ENCODE results near the gene DUSP9.
"Not testable (repeated sequence)": the region's sequence is repeated elsewhere in the genome, so short reads cannot be mapped to it uniquely, and the experiment has no call there.

Gene DUSP9

GRCh38 chrX:153692611-153693156 lies 45.7 kb downstream of the DUSP9 start:
- DNase-seq (ENCODE audit: low read depth in 2 of 2) = no peak

DNA sequence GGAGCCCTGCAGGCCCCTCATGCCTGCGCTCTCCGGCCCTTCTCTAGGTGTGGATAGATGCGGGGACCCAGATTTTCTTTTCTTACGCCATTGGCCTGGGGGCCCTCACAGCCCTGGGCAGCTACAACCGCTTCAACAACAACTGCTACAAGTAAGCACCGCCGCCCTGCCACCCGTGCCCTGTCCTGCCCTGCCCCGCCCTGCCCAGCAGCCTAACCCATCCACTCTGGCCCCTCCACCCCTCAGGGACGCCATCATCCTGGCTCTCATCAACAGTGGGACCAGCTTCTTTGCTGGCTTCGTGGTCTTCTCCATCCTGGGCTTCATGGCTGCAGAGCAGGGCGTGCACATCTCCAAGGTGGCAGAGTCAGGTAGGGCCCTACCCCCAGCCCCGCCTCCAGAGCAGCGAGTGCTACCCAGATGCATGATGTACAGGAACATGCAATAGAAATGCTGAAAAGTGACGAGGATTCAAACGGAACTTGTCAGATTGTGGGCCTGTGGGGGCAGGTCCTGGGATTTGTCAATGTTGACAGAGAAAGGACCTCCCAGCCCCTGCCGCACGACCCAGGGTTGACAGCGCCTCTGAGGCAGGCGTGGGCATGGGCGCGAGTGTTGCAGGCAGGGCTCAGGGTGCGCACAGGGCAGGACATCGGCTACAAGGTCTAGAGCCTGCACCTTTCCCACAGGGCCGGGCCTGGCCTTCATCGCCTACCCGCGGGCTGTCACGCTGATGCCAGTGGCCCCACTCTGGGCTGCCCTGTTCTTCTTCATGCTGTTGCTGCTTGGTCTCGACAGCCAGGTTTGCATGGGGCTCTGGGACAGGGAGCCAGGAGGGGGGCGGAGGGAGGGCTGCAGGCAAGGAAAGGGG lies 46.4 kb downstream of the DUSP9 start:
- DNase-seq (ENCODE audit: low read depth in 2 of 2) = no peak

DNA sequence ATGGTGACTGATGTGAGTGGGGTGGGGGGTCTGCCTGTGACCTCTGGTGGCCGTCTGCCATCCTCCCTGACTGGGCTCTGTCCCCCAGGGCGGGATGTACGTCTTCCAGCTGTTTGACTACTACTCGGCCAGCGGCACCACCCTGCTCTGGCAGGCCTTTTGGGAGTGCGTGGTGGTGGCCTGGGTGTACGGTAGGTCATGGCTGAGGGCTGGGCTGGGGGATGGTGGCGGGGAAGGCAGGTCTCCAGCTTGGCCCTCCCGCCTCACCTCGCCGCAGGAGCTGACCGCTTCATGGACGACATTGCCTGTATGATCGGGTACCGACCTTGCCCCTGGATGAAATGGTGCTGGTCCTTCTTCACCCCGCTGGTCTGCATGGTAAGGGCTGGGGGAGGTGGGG lies 47.3 kb downstream of the DUSP9 start:
- DNase-seq (ENCODE audit: low read depth in 2 of 2) = not testable (repeated sequence)

DNA sequence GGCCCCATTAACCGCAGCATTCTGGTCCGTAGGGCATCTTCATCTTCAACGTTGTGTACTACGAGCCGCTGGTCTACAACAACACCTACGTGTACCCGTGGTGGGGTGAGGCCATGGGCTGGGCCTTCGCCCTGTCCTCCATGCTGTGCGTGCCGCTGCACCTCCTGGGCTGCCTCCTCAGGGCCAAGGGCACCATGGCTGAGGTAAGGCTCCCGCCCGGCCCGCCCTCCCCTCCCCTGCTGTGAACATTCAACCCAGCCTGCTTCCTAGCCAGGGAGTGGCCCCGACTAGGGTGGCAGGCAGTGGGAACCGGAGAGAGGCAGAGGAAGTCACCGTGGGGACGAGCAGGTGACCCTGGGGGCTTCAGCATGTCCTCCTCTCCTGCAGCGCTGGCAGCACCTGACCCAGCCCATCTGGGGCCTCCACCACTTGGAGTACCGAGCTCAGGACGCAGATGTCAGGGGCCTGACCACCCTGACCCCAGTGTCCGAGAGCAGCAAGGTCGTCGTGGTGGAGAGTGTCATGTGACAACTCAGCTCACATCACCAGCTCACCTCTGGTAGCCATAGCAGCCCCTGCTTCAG lies 47.8 kb downstream of the DUSP9 start:
- no peak for DNase-seq (ENCODE audit: low read depth in 2 of 2)

GRCh38 chrX:153696100-153696499 lies 49.1 kb downstream of the DUSP9 start:
- no peak for DNase-seq (ENCODE audit: low read depth in 2 of 2)

DNA sequence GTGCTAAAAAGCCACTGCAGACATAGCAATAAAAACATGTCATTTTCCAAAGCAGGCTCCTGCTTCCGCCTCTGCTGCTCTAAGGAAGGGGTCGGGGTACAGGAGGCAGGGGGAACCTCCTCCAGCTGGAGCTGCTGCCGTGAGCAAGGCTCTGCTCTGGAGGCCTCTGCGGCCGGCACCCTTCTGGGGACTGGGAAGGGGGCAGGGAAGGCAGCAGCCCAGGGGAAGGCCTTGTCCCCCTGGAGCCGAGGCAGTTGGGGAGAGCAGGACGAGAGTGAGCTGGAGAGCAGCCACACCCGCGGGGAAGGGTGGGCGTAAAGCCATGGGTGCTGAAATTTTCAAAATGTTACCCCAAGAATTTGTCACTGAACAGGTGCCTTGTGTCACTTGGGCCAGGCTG lies 49.5 kb downstream of the DUSP9 start:
- DNase-seq (ENCODE audit: low read depth in 2 of 2) = not testable (repeated sequence)

- not testable (repeated sequence) for DNase-seq (ENCODE audit: low read depth in 2 of 2)
These were observed 50.2 kb downstream of the DUSP9 start for GRCh38 chrX:153696986-153697722.

DNA sequence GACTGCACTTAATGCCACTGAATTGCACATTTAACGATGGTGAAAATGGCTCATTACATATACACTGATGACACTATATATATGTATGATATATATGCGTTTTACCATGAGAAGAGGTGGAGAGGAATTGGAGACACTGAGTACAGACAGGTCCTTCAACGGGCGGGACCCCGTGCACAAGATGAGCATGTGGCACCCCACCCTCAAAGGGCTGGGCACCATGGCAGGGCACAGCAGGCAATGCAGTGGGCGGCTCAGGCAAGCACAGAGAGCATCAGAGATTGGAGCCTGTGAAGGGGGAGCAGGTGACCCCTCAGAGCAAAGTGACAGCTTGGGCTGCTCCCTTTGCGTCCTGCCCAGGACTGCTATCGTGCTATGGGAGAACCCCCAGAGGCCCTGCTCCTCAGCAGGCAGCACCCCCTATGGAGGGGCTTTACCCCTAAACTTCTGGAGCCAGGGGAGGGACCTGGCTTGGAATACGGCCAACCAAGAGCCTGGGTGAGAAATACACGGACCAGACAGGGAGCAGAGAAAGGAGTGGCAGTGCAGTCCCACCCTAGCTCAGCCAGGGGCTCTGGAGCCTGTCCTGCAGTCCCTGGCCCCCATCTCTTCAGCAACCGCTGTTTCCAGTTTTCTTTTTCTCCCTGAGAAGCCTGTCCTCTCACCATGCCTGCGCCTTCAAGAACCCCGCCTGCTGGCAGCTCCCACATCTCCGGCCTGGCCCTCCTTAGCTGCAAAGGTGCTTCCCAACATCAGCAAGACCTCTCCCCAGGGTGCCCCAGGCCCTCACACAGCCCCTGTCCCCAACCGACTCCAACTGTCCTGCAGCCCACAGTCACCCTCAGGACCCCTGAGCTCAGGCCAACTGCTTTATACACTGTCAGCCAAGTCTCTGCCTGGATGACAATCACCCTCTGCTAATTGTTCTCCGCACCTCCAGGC lies 51.2 kb downstream of the DUSP9 start:
- no peak for DNase-seq (ENCODE audit: low read depth in 2 of 2)

DNA sequence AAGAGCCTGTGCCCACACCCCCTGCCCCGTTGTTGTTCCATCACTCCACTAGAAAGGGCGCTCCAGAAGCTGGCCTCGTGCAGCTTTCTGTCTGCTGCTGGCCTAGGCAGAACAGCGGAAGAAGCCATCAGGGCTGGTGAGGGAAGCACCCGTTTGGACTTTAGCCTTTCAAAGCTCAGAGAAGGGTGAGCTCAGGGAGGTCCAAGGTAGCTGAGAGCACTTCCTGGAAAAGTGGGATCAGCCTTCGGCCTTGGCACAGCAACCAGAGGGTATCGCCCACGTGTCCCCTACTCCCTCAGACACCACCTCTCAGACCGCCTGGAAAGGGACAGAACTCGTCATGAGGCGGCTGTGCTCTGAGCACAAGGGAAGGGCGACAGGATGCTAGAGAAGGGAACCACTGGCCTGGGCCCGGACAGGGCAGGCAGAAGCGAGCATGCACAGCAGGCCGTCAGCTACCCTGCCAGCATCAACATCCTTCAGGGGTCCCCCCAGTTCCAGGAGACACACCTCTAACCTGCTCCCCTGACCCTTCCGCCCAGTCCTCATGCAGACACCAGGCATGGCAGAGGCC lies 52.3 kb downstream of the DUSP9 start:
- not testable (repeated sequence) for DNase-seq (ENCODE audit: low read depth in 2 of 2)

DNA sequence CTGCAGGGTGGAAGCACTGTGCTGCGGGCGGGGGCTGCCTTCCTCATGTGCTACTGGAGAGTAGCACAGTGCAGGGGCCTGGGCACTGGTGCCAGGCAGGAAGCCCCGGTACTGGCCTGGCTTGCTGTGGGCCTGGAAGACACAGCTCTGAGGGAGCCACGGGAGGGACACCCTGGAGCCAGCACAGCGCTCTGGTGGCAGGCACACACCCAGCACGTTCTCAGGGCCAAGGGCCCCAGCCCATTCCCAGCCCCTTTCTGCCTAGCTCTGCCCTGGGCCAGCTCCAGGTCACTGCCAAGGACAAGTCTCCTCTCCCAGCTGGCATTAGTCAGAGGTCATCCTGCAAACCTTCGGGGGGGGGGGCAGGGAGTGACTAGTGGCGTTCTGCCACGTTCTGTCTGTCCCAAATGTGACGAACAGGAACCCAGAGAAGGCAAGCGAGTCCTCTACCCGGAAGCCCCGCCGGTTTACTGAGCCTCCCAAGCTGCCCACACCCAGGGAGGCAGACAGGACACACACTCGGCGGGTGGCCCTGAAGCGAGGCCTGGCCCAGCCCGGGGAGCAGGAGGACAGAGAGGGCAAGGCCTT lies 52.9 kb downstream of the DUSP9 start:
- not testable (repeated sequence) for DNase-seq (ENCODE audit: low read depth in 2 of 2)

DNA sequence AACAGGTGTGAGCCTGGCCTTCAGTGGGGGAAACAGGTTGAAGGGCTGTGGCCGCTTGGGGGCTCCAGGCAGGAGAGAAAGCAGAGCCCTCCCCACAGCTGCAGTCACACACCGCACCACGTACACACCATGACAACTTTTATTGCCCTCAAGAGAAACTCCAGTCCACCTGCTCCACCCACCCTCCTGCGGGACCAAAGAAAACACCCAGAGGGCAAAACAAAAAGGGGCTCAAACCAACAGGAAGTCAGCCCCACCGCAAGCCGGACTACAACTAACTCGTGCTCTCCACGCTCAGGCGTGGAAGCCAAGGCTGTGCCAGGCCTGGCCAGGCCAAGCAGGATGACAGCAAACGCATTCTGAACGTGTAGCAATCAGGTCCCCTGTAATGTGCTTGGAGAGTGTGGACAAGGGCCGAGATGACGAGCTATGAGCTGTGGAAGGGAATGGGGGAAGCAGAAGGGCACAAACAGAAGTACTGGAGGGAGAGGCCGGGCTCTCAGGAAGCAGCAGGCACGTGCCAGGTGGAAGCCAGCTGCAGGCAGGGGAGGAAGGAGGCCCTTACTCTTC lies 53.5 kb downstream of the DUSP9 start:
- DNase-seq (ENCODE audit: low read depth in 2 of 2) = no peak

Data from stimulated activated CD4-positive, alpha-beta T cell treated with anti-CD3 and anti-CD28 coated beads, Interleukin-1b, Interleukin-23, amount 100 ng/mL, for 4 hours (primary cell).